CD4-positive, alpha-beta T cell treated with Interleukin-2 at 100 ng/mL for 4 hours (primary cell): ENCODE data around the gene KIF21A.
"Not testable (repeated sequence)": the region's sequence is repeated elsewhere in the genome, so short reads cannot be mapped to it uniquely, and the experiment has no call there.

ENCODE experiments used
- DNase-seq: peaks from one replicate; pipeline ENCODE4 v3.0.0-alpha.2; 2020; ENCODE audit warnings: low spot score

The KIF21A gene

GRCh38 chr12:39348523-39348922 is 94.4 kb downstream of the KIF21A start:
- DNase-seq, result no peak

DNA sequence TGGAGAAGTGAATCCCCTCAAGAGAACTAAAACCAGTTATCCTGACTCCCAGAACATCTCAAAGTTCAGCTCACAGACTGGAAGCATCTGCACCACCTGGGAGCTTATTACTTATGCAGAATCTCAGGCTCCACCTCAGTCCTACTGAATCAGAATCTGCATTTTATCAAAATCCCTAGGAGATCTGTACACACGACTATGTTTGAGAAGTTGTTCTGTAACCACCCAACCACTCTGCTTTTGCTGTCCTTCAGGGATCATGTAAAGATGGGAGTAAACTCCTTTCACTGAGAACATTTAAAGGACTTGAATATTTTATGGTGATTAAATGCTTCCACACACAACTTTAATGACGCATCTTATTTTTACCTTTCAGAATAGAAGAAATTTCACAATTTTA is 98.0 kb downstream of the KIF21A start:
- no peak for DNase-seq

DNA sequence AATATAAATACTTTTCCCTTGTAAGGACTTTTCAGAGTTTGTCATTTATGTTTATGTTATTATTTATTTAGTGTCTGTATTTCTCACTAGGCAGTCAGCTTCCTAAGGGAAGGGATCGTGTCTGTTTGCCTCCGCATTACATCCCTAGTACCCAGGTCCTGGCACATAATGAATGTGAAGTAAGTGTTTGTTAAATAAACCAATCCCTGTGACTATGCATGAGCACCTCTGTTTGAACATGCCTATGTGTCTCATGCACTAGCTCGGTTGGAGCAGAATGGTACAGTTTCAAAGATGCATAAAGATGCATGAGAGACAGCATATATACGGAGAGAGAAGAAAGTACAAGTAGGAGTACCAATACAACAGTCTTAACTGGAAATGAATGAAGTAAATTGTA is 99.3 kb downstream of the KIF21A start:
- DNase-seq, result no peak

- no peak for DNase-seq
Measured at GRCh38 chr12:39341761-39342160, 101.2 kb downstream of the KIF21A start.

DNA sequence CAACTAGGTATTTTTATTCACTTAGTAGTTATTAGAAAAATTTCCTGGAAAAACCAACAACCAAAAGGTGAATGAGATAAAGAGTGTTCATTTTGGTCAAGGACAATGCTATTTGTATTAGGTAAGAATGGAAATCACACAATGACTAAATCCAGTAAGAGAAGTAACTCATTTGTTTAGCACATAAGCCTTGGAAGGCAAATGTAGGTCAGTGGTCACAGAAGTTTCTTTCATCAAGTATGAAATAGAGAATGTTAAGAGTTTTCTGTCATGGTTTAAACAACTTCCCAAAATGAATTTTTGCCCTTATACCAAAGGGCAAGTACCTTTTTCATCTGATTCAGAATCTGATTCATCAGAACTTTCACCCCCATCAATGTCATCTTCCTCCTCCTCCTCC is 101.7 kb downstream of the KIF21A start:
- no peak for DNase-seq

- no peak for DNase-seq
Measured at GRCh38 chr12:39332661-39333175, 110.2 kb downstream of the KIF21A start.

- DNase-seq, result peak; percentile 17
Measured at GRCh38 chr12:39331539-39332261, 111.2 kb downstream of the KIF21A start.

GRCh38 chr12:39329876-39330275 is 113.0 kb downstream of the KIF21A start:
- DNase-seq, result no peak

- DNase-seq, result no peak
Measured at GRCh38 chr12:39329018-39329417, 113.9 kb downstream of the KIF21A start.

DNA sequence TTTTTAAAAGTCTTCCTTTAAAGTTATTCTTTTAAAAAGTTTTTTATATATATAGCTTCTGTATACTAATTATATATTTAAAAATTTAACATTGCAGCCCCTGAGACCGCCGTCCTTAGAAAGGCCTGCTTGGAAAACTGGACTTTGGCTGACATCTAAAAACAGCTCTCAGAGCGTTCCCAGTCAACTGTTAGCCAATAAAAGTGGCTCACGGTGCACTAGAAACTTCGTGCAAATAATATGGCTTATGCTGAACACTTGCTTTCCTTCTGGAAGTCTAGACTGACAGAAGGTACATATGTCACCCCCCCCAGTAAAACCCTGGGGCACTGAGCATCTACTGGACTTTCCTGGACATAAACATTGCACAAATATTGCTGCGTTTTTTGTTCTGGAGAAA is 115.0 kb downstream of the KIF21A start:
- DNase-seq, result no peak

DNA sequence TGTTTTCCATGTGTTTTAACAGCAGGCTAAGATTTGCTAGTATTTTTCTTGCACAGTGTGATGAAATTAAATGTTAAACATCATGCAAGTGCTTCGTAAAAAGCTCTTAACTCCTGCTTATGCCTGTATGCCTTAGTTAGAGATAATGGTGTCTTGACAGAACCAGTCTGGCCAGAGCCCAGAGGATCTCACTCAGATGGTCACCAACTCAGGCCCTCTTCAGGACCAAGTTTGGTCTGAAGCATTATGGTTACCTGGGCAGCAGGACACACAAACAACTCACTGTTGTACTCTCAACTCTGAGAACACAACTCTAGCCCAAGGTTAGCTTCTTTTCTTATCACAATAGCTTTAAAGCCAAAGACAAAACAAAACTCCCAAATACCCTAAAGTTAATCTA is 115.4 kb downstream of the KIF21A start:
- no peak for DNase-seq

GRCh38 chr12:39319180-39319579 is 123.7 kb downstream of the KIF21A start:
- no peak for DNase-seq

DNA sequence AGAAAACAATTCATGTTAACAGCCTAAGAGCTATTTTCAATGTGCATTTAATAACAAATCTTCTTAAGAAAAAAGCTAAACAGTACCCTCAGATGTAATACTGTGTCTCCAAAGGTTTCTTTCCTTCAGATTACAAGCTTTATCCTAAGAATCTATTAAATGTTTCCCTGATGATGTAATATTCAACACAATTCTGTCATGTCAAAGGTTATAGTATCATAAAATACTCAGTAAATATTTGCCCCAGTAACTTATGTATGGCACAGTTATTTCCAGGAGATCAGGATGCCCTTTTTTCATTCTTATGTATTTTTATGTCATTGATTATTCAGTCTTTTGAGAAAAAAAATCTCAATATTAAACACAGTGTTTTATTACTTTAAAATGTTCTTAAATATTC is 128.4 kb downstream of the KIF21A start:
- DNase-seq, result no peak

DNA sequence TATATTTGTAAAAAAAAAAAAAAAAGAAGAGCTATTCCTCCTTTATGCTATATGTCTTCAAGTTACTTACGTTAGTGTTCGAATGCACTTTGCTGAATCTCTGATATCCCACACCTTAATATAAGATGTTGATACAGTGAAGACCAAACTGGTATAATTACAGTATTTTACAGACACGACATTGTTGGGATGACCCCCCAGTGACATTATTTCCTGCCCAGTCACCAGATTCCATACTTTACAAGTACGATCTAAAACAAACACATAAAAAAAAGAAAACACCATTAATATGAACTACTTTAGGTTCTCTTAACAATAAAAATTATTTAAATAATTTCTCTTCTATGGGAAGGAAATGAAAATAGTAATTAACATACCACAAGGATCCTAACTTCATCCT is 133.4 kb downstream of the KIF21A start:
- no peak for DNase-seq

DNA sequence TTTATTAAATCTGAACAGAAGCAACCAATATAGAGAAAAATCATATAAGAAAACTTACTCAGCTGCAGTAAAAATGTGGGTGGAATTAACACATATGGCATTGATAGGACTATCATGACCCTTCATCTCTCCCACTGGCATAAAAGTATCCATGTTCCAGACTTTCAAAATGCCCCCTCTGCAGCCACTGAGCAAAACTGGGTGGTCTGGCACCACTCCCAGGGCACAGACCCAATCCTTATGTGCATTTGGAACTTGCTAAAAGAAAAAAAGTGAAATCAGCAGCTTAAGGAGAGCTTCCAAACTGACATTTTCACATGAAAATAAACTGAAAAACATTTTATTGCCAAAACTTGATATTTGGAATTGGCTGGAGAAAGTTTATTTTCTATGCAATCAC is 141.5 kb downstream of the KIF21A start:
- DNase-seq, result no peak

DNA sequence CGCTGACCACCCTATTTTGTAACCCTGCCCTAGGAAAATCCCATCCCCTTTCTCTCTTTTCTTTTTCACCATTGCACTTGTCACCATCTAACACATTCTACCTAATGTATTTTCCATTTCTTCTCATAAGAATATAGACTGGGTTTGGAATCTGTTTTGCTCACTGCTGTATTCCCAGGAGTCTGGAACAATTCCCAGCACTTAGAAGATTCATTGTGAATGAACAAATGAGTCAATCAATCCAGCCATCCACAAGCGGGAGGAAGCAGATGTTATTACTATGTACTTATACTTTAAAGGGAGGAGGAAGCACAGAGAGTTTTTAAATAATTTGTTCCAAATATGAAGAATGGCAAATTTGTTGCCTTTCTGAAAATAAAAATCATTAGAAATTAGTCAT is 142.1 kb downstream of the KIF21A start:
- DNase-seq, result no peak

- no peak for DNase-seq
Measured at GRCh38 chr12:39297891-39298290, 145.0 kb downstream of the KIF21A start.

DNA sequence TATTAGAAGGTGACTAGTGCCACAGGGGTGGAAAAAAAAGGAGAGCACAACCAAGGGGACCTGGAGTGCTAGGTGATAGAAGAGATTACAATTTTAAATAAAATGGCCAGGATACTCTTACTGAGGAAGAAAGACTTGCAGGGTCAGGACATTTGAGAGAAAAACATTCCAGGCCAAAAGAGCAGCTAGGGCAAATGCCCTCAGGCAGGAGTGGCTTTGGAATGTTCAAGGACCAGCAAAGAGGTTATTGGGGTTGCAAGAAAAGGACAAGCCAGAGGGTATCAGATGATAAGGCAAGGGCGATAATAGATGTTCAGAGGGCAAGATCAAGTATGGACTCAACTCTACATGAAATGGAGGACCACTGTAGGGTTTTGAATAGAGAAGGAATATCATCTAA is 146.4 kb downstream of the KIF21A start:
- no peak for DNase-seq

DNA sequence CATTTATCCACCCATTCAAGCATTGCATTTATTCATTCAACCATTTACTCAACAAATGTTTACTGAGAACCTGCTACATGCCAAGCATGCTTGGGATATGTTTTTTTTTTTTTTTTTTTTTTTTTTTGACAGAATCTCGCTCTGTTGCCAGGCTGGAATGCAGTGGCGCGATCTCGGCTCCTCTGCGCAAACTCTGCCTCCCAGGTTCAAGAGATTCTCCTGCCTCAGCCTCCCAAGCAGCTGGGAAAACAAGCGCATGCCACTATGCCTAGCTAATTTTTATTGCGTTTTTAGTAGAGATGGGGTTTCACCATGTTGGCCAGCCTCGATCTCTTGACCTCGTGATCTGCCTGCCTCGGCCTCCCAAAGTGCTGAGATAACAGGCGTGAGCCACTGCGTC is 147.3 kb downstream of the KIF21A start:
- not testable (repeated sequence) for DNase-seq

DNA sequence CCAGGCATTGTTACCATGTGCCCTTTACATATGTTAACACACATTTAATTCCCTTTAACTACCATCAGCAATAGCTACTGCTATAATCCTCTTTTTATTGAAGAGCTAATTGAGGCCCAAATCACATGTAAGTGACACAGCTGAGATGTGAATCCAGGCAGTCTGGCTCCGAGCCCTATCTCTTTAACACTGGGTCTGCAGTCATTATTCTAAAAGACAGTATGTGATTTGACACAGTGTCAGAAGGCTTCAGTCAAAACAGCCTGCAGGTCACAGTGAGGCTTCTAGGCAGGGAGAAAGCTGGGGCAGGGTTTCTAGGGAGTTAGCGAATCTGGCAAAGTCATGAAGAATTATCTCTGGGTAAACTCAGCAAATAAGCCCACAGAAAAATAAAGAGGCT is 148.2 kb downstream of the KIF21A start:
- DNase-seq, result no peak

GRCh38 chr12:39292125-39292630 is 150.7 kb downstream of the KIF21A start:
- no peak for DNase-seq

DNA sequence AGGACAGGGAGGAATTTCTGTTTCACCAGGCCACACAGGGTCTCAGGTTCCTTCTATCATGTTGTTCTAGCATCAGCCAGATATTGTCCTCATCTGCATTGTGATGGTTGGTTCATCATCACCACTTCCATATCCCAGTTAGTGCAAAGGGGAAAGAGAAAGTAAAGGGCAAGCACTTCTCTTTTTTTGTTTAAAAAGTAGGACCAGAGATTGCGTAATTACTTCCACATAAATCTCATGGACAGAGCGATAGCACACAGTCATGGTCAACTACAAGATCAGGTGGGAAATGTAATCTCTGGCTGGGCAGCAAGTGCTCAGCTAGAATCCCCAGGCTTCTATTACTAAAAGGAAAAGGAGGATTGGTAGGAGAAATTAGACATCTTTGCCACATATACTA is 155.1 kb downstream of the KIF21A start:
- DNase-seq, result no peak

DNA sequence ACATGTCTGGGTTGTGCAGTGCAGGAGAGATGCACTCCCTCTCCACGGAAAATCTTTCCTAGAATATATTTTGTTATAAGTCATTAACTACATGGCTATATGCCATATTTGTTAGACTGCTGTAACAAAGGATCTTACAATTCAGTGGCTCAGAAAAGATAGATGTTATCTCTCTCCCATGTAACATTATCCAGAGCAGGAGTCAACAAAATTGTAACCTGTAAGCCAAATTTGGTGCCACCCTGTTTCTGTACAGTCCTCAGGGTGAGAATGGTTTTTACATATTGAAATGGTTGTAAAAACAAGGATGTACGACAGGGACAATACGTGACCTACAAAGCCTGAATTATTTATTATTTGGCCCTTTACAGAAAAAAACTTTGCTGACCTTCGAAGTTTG is 155.5 kb downstream of the KIF21A start:
- no peak for DNase-seq

DNA sequence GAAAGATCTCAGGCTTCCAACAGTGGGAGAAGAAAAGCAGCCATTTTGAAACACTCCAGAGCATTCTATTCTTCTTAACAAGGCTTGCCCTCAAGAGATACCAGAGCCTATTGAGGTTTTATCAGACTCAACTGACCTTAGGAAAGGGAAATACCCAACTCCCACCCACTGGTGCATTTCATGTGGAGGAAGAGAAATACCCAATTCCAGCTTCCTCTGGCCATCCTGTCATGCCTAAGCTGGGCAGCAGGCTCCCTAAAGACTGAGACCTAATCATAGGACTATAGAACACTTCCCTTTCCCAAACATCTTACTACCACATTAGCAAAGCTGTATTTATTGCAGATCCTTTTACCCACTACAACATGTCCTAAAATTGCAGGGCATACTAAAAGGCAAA is 164.5 kb downstream of the KIF21A start:
- no peak for DNase-seq
